ENCODE data around the gene SH2D1B. TPM values are rescaled to one million over a fixed set of nuclear protein-coding genes. Genes with fewer than 3 reads are reported as not detected.
"Not testable (repeated sequence)": the region's sequence is repeated elsewhere in the genome, so short reads cannot be mapped to it uniquely, and the experiment has no call there.

The SH2D1B gene
- total and polyA plus RNA-seq, 9 donors: 0.10 to 0.40 (median 0.12) TPM; not detected in 6

- Histone ChIP-seq H3K4me3 (no peak overlapping the region), H3K4me1 (ENCODE audit: insufficient read depth) (no peaks in the 10 kb centered on the region), H3K9me3 (no peaks in the 10 kb centered on the region), H3K36me3 (no peaks in the 10 kb centered on the region), H3K27me3 (no peaks in the 10 kb centered on the region), H3K27ac (no peak overlapping the region)
- DNase-seq: no peak
- no peak for TF ChIP-seq EP300 (IDR thresholded peaks at IDR 0.05)
- TF ChIP-seq POLR2A (IDR thresholded peaks at IDR 0.05): no peak
- TF ChIP-seq CTCF (IDR thresholded peaks at IDR 0.05): no peak
- intact Hi-C loops (cut with DNase I): no loop called here
- 86 to 88% (median 88%) methylated on average over 9 of the region's 9 CpGs for WGBS, 3 donors
Measured at GRCh38 chr1:162353078-162353477, 58.9 kb downstream of the SH2D1B start.

DNA sequence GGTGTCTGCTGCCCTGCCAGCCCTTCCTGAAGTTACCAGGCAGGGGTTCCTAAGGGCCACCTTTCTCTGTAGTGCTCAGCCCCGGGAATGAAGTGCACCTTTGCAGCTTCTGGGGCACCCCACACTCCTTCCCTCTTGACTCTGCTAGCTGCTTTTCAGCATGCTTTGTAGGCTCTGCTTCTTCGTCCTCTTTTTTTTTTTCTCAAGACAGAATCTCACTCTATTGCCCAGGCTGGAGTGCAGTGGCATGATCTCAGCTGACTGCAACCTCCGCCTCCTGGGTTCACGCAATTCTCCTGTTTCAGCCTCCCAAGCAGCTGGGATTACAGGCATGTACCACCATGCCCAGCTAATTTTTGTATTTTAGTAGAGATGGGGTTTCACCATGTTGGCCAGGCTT lies 60.1 kb downstream of the SH2D1B start:
- DNase-seq; H3K4me1 ChIP-seq (ENCODE audit: insufficient read depth); H3K36me3 ChIP-seq; intact Hi-C loops (cut with DNase I); H3K4me3 ChIP-seq; H3K9me3 ChIP-seq; H3K27ac ChIP-seq; H3K27me3 ChIP-seq: not testable (repeated sequence)
- WGBS, 3 donors: 72 to 96% (median 91%) methylated on average over 3 to 4 of the region's 4 CpGs

DNA sequence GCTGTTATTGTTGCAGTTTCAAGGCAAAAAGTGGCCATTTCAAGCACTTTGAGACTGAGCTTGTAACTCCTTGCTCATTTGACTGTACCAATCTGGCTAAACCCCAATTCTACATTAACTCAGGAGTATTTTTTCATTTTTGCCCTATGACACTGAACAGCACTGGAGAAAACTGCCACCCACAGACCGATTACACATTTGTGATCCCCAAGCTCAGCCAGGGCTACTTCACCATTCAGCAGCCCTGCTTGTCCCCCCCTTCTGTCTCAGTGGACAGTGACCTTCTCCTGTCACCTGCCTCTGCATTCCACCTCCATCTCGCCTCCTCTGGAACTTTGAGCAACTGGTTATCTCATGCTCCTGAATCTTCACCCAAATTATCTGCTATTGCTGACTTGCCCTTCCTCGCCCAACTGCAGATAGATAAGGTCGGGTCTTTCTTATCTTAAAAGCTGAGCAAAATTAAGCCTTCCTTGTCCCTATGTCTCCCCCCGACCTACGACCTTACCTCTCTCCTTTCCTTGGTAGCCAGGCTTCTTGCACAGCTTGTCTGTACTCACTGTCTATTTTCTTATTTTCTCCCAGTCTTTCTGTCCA lies 60.6 kb downstream of the SH2D1B start:
- Histone ChIP-seq H3K4me1 (ENCODE audit: insufficient read depth) (no peaks in the 10 kb centered on the region), H3K27ac (no peak overlapping the region), H3K36me3 (no peaks in the 10 kb centered on the region), H3K27me3 (no peaks in the 10 kb centered on the region), H3K9me3 (no peaks in the 10 kb centered on the region), H3K4me3 (no peak overlapping the region)
- no peak for DNase-seq
- no peak for TF ChIP-seq EP300 (IDR thresholded peaks at IDR 0.05)
- no peak for TF ChIP-seq POLR2A (IDR thresholded peaks at IDR 0.05)
- TF ChIP-seq CTCF (IDR thresholded peaks at IDR 0.05): no peak
- intact Hi-C loops (cut with DNase I): no loop called here
- WGBS, 3 donors: 78 to 87% (median 81%) methylated on average over 6 of the region's 6 CpGs

DNA sequence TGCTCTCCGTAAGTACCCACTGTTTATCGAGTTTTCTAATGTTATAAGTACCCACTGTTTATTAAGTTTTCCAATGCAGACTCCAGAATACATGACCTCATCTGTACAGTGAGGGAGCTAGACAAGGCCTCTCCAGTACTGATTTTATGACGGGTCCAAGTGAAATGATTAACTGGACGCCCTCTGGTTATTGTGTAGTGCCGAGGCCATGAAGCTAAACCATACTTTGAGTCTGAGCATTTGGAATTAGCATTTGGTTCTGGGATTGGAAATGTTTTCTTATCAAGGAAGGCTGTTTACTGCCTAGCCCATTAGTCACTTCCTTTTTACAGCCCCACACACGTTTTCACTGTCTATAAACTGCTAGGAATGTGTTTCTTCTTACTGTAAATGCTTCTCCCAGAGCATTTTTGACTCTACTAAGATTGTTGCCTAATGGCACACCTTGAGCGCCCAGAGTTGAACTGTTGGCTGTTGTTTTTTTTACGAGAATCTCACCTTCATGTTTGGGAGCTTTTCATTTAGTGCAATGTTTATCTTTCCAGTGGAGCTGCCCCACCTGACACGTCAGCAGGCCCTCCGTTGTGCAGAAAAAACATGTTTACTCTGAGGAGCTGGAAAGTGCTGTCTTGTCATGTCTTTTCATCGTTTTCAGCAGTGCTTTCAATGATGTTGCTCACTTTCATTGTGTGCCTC lies 62.2 kb downstream of the SH2D1B start:
- H3K27ac ChIP-seq: no peak overlapping the region
- H3K36me3 ChIP-seq: no peaks in the 10 kb centered on the region
- H3K9me3 ChIP-seq: no peaks in the 10 kb centered on the region
- no peaks in the 10 kb centered on the region for H3K27me3 ChIP-seq
- H3K4me1 ChIP-seq (ENCODE audit: insufficient read depth): no peaks in the 10 kb centered on the region
- intact Hi-C loops (cut with DNase I): no loop called here
- 42 to 48% (median 47%) methylated on average over 11 of the region's 11 CpGs for WGBS, 3 donors
- TF ChIP-seq POLR2A (IDR thresholded peaks at IDR 0.05): no peak
- TF ChIP-seq EP300 (IDR thresholded peaks at IDR 0.05): no peak
- no peak for TF ChIP-seq CTCF (IDR thresholded peaks at IDR 0.05)
- H3K4me3 ChIP-seq: no peak overlapping the region
- no peak for DNase-seq

DNA sequence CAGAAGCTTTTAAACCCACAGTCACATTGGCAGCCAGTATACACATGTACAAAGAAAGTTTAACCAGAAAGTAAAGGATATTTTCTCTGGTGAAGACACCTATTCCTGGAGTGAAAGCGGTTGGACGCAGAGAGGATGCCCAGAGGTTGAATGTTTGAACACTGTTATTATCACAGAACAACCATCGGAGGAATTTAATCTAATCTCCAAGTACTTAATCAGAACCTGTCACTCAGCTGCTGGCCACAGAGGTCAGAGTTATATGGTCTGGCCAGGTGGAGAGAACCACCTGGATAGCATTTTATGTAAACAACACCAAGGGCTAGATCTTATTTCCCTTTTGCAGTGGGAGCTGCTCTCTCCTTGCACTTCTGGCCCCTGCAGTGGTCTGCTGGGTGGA lies 64.7 kb downstream of the SH2D1B start:
- intact Hi-C loops (cut with DNase I): no loop called here
- Histone ChIP-seq H3K27ac (no peak overlapping the region), H3K4me3 (no peak overlapping the region), H3K4me1 (ENCODE audit: insufficient read depth) (no peaks in the 10 kb centered on the region), H3K27me3 (no peaks in the 10 kb centered on the region), H3K36me3 (no peaks in the 10 kb centered on the region), H3K9me3 (no peaks in the 10 kb centered on the region)
- WGBS, 3 donors: 64 to 65% (median 65%) methylated on average over 3 of the region's 3 CpGs
- no peak for DNase-seq
- no peak for TF ChIP-seq EP300 (IDR thresholded peaks at IDR 0.05)
- no peak for TF ChIP-seq POLR2A (IDR thresholded peaks at IDR 0.05)
- no peak for TF ChIP-seq CTCF (IDR thresholded peaks at IDR 0.05)
